Bronchial epithelial cell (primary cell): ENCODE data around the gene STARD3NL. TPM values are rescaled to one million over a fixed set of nuclear protein-coding genes. Genes with fewer than 3 reads are reported as not detected.
"Not testable (repeated sequence)": the region's sequence is repeated elsewhere in the genome, so short reads cannot be mapped to it uniquely, and the experiment has no call there.

Experiments
- DNase-seq: peaks from one replicate; pipeline ENCODE4 v3.0.0-alpha.2; 2010; ENCODE audit warnings: low read depth
- FAIRE-seq: peaks from 2 replicates; lab custom pipeline; 2011; peaks lifted over from hg19 to GRCh38; lab: Jason Lieb, UNC
- H3K27me3 ChIP-seq: 2 replicates; pipeline ENCODE4 v1.5.1; 2011; ENCODE audit warnings: low read length; ENCODE audit not compliant: control insufficient read depth, insufficient read depth
- H3K36me3 ChIP-seq: 2 replicates; pipeline ENCODE4 v1.5.1; 2011; ENCODE audit warnings: low read length; ENCODE audit not compliant: control insufficient read depth, insufficient read depth
- H3K4me3 ChIP-seq: 2 replicates; pipeline ENCODE4 v1.5.1; 2011; ENCODE audit warnings: mild to moderate bottlenecking, low read depth, low read length, control low read depth
- total RNA-seq: library from RNA; depleted of rRNA; stranded (reverse); fragments of >200 nt; gene quantifications from 2 replicates; pipeline ENCODE4 v1.2.1, GENCODE V29; 2014
- TF ChIP-seq, protein P1 (sequence below): IDR thresholded peaks from 2 replicates; pipeline ENCODE4 v1.5.1; 2011; ENCODE audit warnings: mild to moderate bottlenecking, moderate library complexity, low read length, control low read depth, inconsistent platforms; ENCODE audit not compliant: insufficient read depth, severe bottlenecking

The STARD3NL gene
- total RNA-seq, 1 donor from 2014 or later: 35.0 TPM

DNA sequence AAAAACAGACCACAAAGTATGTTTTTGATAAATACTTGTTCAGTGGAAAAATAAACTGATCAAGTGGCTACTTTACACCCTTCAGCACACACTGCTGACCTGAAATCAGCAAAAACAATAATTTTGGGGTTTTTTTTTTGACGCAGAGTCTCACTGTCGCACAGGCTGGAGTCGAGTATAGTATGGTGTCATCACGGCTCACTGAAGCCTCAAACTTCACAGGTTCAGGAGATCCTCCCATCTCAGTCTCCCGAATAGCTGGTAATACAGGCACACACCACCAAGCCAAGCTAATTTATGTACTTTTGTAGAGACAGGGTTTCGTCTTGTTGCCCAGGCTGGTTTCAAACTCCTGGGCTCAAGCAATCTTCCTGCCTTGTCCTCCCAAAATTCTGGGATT is 64.8 kb downstream of the STARD3NL start:
- Histone ChIP-seq H3K36me3 (no peaks in the 10 kb centered on the region), H3K27me3 (no peaks in the 10 kb centered on the region), H3K4me3 (no peak overlapping the region)
- DNase-seq: no peak
- FAIRE-seq: no peak
- TF ChIP-seq, protein P1, sequence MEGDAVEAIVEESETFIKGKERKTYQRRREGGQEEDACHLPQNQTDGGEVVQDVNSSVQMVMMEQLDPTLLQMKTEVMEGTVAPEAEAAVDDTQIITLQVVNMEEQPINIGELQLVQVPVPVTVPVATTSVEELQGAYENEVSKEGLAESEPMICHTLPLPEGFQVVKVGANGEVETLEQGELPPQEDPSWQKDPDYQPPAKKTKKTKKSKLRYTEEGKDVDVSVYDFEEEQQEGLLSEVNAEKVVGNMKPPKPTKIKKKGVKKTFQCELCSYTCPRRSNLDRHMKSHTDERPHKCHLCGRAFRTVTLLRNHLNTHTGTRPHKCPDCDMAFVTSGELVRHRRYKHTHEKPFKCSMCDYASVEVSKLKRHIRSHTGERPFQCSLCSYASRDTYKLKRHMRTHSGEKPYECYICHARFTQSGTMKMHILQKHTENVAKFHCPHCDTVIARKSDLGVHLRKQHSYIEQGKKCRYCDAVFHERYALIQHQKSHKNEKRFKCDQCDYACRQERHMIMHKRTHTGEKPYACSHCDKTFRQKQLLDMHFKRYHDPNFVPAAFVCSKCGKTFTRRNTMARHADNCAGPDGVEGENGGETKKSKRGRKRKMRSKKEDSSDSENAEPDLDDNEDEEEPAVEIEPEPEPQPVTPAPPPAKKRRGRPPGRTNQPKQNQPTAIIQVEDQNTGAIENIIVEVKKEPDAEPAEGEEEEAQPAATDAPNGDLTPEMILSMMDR: no peak

DNA sequence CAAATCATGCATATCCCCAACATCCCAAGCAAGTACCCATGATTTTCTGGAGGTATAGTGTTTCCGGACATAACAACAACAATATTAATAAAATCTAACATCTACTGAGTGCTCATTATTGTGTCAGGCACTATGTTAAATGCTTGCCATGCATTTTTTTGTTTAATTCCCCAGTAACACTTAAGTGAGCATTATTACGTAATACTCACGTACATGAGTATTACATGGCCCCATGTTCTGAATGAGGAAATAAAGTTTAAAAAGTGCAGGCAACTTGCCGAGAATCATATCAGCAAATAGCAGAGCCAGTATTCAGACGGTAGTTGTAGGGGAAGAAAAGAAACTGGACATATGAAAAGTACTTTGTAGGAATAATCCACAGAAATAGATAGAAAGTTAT is 65.3 kb downstream of the STARD3NL start:
- not testable (repeated sequence) for H3K4me3 ChIP-seq, H3K27me3 ChIP-seq, FAIRE-seq, H3K36me3 ChIP-seq
- DNase-seq: peak; percentile 23

DNA sequence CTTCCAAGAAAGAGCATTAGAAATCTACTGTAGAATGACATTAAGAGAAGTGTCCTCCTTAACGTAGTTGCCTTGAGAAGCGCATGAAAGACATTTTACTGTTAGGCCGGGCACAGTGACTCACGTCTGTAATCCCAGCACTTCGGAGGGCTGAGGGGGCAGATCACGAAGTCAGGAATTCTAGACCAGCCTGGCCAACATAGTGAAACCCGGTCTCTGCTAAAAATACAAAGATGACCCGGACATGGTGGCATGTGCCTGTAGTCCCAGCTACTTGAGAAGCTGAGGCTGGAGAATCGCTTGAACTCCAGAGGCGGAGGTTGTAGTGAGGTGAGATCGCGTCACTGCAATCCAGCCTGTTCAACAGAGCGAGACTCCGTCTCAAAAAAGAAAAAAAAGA is 66.5 kb downstream of the STARD3NL start:
- H3K36me3 ChIP-seq: no peaks in the 10 kb centered on the region
- no peak for FAIRE-seq

DNA sequence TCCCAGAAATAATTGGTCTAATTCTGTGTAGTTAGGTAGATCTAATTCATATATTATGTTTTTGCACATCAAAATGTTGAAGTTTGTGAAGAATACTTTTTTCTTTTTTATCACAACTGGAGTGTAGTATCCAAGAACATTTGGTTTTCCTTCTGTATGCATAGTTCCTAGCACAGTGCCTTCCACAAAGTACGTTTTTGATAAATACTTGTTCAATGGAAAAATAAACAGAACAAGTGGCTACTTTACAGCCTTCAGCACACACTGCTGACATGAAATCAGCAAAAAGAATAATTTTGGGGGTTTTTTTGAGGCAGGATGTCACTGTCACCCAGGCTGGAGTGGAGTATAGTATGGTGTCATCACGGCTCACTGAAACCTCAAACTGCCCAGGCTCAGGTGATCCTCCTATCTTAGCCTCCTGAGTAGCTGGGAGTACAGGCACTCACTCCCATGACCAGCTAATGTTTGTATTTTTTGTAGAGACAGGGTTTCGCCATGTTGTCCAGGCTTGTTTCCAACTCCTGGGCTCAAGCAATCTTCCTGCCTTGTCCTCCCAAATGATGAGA is 67.4 kb downstream of the STARD3NL start:
- TF ChIP-seq, protein P1: no peak
- no peak overlapping the region for H3K4me3 ChIP-seq
- no peaks in the 10 kb centered on the region for H3K27me3 ChIP-seq
- DNase-seq (no peak), FAIRE-seq (no peak)
- no peaks in the 10 kb centered on the region for H3K36me3 ChIP-seq

More for the DNA sequence above, 66.5 kb downstream of the STARD3NL start:
- TF ChIP-seq, protein P1: no peak
- Histone ChIP-seq H3K27me3 (no peaks in the 10 kb centered on the region), H3K4me3 (no peak overlapping the region)
- no peak for DNase-seq

DNA sequence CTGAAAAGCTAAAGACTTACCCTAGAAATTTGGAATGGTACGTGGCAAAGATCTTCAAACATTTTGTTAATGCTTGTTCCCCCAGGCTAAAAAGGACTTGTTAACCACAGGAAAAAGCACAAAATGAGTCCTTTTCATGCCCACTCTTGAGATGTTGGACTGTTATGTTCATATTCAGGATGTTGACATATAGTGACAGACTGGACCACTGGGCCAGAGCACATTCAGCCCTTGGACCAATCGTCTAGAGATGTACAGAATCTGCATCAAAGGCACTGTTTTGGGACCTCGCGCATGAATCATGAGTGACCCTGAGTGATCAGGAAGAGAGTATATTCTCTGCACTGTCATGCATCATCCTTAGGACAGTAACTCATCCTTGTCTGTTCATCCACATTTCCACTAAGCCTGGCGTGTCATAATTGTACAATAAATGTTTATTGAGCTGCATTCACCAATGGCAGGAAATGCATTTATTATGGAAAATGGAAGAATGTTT is 70.1 kb downstream of the STARD3NL start:
- Histone ChIP-seq H3K36me3 (no peaks in the 10 kb centered on the region), H3K4me3 (no peak overlapping the region), H3K27me3 (no peaks in the 10 kb centered on the region)
- no peak for DNase-seq
- FAIRE-seq: peak; percentile 68
- TF ChIP-seq, protein P1: no peak

DNA sequence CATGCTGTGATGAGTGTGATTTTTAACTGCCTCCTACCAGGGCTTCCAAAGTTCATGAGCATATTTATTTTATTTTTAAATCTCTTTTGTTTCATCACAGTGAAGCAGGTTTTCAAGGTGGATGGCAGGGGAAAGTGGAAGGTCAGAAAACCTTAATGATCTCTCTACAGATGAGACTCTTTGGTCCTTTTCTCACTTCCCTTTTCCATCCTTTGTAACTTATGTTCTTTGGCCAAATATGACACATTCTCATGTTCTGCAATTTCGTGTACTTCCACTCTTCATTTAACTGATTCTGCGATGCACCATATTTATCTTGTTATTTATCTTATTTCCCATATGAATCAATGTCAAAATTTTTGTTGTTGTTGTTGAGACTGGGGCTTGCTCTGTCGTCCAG is 71.8 kb downstream of the STARD3NL start:
- H3K27me3 ChIP-seq, H3K36me3 ChIP-seq, DNase-seq, FAIRE-seq, H3K4me3 ChIP-seq: not testable (repeated sequence)

DNA sequence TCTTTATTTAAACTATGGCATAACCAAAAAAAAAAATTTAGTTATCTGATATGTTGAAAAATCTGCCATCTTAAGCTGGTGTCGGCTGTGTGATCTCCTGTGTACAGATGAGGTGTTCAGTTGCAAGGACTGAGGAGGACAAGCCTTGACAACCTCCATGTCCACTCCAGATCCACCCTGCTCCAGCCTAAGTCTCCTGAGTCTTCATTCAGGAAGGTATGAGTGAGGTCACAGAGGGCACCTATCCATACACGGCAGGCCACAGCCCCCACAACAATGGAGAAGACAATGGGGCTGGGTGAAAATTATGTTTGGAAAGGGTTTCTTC is 79.3 kb downstream of the STARD3NL start:
- TF ChIP-seq, protein P1: no peak
- DNase-seq (no peak), FAIRE-seq (no peak)
- H3K4me3 ChIP-seq: no peak overlapping the region
- no peaks in the 10 kb centered on the region for H3K27me3 ChIP-seq
- H3K36me3 ChIP-seq: no peaks in the 10 kb centered on the region

DNA sequence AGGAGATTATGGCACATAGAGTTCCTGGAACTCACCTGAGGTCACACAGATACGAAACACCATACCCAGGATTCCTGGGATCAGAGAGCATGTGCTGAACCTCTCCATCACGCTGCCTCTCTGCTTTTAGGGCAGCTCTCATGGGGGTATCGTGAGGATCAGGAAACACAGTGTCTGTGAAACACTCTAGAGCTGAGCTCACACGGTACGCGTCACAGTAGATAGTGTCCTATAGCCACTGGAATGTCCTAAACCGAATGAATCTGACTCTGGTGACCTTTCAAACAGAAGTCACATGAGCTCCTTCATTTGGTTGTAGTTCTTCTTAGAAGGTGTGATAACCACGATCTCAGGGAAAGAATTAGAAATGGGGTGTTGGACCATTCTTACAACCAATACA is 81.1 kb downstream of the STARD3NL start:
- peak; percentile 70 for FAIRE-seq
- H3K36me3 ChIP-seq, H3K4me3 ChIP-seq, DNase-seq, H3K27me3 ChIP-seq: not testable (repeated sequence)

DNA sequence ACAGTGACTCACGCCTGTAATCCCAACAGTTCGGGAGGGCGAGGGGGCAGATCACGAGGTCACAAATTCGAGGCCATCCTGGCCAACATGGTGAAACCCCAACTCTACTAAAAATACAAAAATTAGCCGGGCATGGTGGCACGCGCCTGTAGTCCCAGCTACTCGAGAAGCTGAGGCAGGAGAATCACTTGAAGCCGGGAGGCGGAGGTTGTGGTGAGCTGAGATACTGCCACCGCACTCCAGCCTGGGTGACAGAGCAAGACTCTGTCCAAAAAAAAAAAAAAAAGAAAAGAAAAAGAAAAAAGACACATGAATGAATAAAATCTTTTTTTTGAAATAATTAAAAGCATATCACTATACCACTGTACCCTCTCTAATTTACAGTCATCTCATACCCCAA is 83.6 kb downstream of the STARD3NL start:
- not testable (repeated sequence) for H3K36me3 ChIP-seq, DNase-seq, H3K27me3 ChIP-seq, H3K4me3 ChIP-seq, FAIRE-seq

DNA sequence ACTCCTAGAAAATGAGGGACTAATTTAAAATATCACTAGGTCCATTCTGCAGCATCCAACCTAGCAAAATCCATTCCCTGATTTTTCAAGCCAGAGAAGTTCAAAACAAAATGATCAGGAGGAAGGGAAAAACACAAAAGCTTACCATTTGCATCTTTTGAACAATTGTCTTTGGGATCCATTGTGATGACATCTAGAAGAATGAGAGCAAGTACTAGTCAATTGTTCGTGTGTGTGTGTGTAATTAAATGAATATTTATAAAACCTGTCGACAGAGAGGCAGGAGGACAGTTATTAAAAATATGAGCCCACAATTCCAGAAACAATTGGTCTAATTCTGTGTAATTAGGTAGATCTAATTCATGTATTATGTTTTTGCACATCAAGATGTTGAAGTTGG is 84.0 kb downstream of the STARD3NL start:
- FAIRE-seq, H3K27me3 ChIP-seq, DNase-seq, H3K36me3 ChIP-seq, H3K4me3 ChIP-seq: not testable (repeated sequence)
